ENCODE measurements around the gene SNAPC3.
"Not testable (repeated sequence)": the region's sequence is repeated elsewhere in the genome, so short reads cannot be mapped to it uniquely, and the experiment has no call there.

The SNAPC3 gene

DNA sequence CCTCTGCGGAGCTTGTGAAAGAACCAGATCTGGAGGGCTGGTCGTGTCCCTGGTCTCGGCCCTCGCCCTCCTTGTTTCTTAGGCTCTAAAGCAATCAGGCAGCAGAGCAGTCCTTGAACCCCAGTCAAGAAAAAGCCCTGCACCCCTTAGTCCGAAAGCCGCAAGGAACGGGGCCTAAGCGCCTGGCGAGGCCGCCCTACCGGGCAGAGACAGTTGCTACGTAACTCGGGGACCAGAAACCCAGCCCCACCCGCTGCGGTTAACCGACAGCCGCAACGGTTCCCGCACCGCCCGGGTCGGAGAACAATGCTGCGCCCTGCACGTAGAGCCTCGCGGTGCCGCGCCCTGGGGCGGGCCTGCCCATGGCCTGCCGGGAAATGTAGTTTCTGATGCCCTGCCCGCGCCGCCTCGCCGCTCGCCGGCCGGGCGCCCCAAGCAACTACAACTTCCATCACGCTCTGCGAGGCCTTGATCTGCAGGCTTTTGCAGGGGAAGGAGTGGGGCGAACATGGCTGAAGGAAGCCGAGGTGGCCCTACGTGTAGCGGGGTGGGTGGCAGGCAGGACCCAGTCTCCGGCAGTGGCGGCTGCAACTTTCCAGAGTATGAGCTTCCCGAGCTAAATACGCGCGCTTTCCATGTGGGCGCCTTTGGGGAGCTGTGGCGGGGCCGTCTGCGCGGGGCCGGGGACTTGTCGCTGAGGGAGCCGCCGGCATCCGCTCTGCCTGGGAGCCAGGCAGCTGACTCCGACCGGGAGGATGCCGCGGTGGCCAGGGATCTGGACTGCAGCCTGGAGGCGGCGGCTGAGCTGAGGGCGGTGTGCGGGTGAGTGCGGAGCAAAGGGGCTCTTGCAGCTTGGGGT lies at the start of gene SNAPC3:
TSS of gene SNAPC3 (plus strand) at position 505 of the 859 bp plus-strand sequence. CDS start at position 509, 4 bp downstream.
- DNase-seq (ENCODE audit: low read depth), result peak; percentile 83
- TF ChIP-seq CTCF (conservative IDR thresholded peaks at IDR 0.05; ENCODE audit: low read depth, low read length), result no peak
- peak within 1 kb of the TSS; percentile 98 for H3K4me3 ChIP-seq (ENCODE audit: low read length)

DNA sequence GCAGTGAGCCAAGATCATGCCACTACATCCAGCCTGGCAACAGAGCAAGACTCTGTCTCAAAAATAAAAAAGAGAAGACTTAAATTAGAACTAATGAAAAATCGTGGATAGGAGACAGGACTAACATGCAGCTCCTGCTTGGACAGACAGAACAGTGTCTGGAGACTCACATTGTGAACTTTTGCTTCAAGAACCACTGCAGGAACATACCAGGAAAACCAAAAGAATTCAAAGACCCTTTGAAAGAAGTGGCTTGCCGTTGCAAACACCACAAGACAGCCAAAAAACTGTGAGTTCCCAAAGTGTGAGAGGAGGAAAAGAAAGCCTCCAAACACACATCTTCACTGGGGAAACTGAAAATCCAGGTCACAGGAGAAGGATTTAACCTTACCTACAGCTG lies 48.8 kb upstream of the SNAPC3 start:
- no peak overlapping the region for H3K4me3 ChIP-seq (ENCODE audit: low read length)
- no peak for DNase-seq (ENCODE audit: low read depth)
- no peak for TF ChIP-seq CTCF (conservative IDR thresholded peaks at IDR 0.05; ENCODE audit: low read depth, low read length)

GRCh38 chr9:15374310-15374709 lies 48.4 kb upstream of the SNAPC3 start:
- TF ChIP-seq CTCF (conservative IDR thresholded peaks at IDR 0.05; ENCODE audit: low read depth, low read length), result no peak
- DNase-seq (ENCODE audit: low read depth), result no peak
- no peak overlapping the region for H3K4me3 ChIP-seq (ENCODE audit: low read length)

- DNase-seq (ENCODE audit: low read depth), result no peak
- no peak for TF ChIP-seq CTCF (conservative IDR thresholded peaks at IDR 0.05; ENCODE audit: low read depth, low read length)
- no peak overlapping the region for H3K4me3 ChIP-seq (ENCODE audit: low read length)
Observed at GRCh38 chr9:15374825-15375224, 47.9 kb upstream of the SNAPC3 start.

DNA sequence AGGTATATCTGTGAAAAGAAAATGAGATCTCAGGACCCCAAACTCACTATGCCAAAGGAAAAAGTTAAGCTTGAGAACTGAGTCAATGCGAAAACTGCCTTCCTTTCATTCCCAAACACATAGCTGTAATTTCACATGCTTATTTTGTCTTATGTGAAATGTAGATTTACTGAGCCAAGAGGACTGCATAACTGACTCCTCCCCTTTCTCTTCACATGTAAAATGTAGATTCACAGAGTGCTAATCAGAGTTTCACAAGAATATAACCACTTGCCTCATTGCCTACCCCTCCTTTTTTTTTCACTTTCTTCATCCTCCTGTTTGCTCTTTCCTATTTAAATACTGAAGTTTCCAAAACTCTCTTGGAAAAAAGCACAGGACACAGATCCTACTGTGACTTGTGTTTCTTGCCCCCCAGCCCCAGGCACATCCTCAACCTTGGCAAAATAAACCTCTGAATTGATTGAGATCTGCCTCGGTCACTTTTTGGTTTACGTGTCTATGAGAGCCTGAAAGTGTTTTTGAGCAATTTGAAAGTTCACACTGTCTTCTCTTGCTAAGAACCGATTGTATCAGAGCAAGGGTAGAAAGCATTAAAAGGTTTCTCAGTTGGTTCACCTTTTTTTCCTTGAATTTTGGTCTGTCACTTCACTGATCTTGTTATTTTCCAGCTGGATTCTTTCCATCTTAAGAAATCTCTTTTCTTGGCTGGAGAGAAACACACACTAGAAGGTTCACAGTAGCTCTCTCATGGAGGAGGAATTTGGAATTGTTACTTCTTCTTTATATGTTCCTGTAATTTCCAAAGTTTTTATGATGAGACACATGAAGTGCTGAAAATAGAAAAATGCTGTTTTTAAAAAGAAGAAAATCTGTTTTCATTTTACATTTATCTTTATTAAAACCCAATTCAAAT lies 44.8 kb upstream of the SNAPC3 start:
- DNase-seq (ENCODE audit: low read depth), result no peak
- no peak overlapping the region for H3K4me3 ChIP-seq (ENCODE audit: low read length)
- TF ChIP-seq CTCF (conservative IDR thresholded peaks at IDR 0.05; ENCODE audit: low read depth, low read length), result no peak

DNA sequence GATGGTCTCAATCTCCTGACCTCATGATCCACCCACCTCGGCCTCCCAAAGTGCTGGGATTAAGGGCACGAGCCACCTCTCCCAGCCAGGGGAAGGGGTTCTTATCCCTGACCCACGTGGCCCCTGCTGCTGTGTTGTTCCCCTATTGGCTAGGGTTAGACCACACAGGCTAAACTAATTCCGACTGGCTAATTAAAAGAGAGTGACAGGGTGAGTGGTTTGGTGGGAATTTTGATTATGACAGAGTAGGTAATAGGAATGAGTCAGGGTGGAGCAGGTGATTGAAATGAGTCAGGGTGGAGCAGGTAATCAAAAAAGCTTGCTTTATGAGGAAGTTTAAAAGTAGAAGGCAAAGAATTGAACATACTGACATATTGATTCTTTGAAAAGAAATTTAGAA lies 43.4 kb upstream of the SNAPC3 start:
- H3K4me3 ChIP-seq (ENCODE audit: low read length); DNase-seq (ENCODE audit: low read depth): not testable (repeated sequence)

DNA sequence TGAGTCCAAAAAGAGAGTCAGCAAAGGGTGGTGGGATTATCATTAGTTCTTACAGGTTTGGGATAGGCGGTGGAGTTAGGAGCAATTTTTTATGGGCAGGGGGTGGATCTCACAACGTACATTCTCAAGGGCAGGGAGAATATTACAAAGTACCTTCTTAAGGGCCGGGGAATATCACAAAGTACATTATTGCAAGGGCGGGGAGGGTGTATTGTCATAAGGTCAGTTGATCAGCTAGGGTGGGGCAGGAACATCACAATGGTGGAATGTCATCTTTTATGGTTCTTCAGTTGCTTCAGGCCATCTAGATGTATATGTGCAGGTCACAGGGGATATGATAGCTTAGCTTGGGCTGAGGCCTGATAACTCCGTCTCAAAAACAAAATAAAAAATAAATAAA lies 42.8 kb upstream of the SNAPC3 start:
- DNase-seq (ENCODE audit: low read depth); H3K4me3 ChIP-seq (ENCODE audit: low read length): not testable (repeated sequence)

DNA sequence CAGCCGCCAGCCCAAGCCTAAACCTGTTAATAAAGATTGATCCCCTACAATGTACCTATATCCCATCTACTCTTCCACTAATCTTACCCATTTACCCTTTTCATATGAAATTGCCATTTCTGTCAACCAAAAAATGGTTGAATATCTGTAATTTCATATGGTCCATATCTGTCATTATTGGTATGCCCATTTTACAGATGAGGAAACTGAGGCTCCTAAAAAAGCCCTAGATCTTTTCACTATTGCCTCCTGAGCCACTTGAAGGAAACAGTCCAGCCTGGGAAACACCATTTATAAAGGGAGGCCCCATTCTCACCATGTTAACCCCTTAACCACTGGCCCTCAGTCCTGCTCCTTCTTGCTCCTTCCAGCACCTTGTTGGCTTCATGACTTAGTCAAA lies 41.2 kb upstream of the SNAPC3 start:
- TF ChIP-seq CTCF (conservative IDR thresholded peaks at IDR 0.05; ENCODE audit: low read depth, low read length), result no peak
- no peak for DNase-seq (ENCODE audit: low read depth)
- no peak overlapping the region for H3K4me3 ChIP-seq (ENCODE audit: low read length)
